ENCODE data around the gene PIGU.

DNA sequence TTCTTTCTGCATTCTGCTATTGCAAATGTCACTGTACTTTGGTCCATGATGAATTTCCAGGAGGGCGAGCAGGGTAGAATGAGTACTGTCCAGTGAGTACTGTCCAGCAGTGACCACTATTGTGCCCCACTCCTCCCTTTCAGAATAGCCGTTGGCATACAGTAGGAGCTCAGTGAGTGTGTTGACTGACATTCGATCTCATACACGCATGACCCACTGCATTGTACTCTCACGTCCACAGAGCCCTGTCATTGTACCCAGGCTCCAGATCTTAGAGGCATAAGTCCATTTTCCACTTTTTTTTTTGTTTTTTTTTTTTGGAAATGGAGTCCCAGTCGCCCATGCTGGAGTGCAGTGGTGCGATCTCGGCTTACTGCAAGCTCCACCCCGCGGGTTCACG, 152.5 kb downstream of the PIGU start:
- TF ChIP-seq, protein P1, sequence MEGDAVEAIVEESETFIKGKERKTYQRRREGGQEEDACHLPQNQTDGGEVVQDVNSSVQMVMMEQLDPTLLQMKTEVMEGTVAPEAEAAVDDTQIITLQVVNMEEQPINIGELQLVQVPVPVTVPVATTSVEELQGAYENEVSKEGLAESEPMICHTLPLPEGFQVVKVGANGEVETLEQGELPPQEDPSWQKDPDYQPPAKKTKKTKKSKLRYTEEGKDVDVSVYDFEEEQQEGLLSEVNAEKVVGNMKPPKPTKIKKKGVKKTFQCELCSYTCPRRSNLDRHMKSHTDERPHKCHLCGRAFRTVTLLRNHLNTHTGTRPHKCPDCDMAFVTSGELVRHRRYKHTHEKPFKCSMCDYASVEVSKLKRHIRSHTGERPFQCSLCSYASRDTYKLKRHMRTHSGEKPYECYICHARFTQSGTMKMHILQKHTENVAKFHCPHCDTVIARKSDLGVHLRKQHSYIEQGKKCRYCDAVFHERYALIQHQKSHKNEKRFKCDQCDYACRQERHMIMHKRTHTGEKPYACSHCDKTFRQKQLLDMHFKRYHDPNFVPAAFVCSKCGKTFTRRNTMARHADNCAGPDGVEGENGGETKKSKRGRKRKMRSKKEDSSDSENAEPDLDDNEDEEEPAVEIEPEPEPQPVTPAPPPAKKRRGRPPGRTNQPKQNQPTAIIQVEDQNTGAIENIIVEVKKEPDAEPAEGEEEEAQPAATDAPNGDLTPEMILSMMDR (IDR thresholded peaks at IDR 0.05; ENCODE audit: low read depth, low read length), result no peak
- no peak for TF ChIP-seq POLR2A (IDR thresholded peaks at IDR 0.05; ENCODE audit: extremely low read depth, insufficient read length)
- TF ChIP-seq, protein P2, sequence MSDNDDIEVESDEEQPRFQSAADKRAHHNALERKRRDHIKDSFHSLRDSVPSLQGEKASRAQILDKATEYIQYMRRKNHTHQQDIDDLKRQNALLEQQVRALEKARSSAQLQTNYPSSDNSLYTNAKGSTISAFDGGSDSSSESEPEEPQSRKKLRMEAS (IDR thresholded peaks at IDR 0.05; ENCODE audit: low read depth, low read length), result no peak
